WTC11 (cell line): Measurements from ENCODE around the gene PKIG. TPM values are rescaled to one million over a fixed set of nuclear protein-coding genes. Genes with fewer than 3 reads are reported as not detected.

Experiments
- ATAC-seq: fragments of 200-7000 bp; cut with Tn5 transposase; 2 replicates; pipeline ENCODE4 v1.10.0; 2021; ENCODE audit warnings: mild to moderate bottlenecking, moderate library complexity
- CTCF ChIA-PET: fragments of 300-600 bp; sonication (Branson Sonifier 250); formaldehyde crosslinking; loops from one replicate; lab custom pipeline; 2021; ENCODE audit warnings: antibody characterized with exemption; lab: Charles Lee
- POLR2A ChIA-PET: fragments of 350-600 bp; sonication (Branson Sonifier 250); formaldehyde crosslinking; loops from one replicate; lab custom pipeline; 2021; ENCODE audit warnings: antibody characterized with exemption; lab: Charles Lee
- DNase-seq: peaks from one replicate; pipeline ENCODE4 v3.0.0; 2021; ENCODE audit warnings: low spot score
- H3K27ac Mint-ChIP-seq: 2 replicates; pipeline ENCODE4 v1.8.0; 2021; ENCODE audit warnings: mixed read lengths
- H3K27me3 Mint-ChIP-seq: 2 replicates; pipeline ENCODE4 v1.8.0; 2021; ENCODE audit warnings: low read depth, mild to moderate bottlenecking, moderate library complexity, mixed read lengths
- H3K36me3 Mint-ChIP-seq: 2 replicates; pipeline ENCODE4 v1.8.0; 2021; ENCODE audit warnings: mixed read lengths
- H3K4me1 Mint-ChIP-seq: 2 replicates; pipeline ENCODE4 v1.8.0; 2022; ENCODE audit warnings: mixed read lengths
- H3K4me3 Mint-ChIP-seq: 2 replicates; pipeline ENCODE4 v1.8.0; 2021; ENCODE audit warnings: mild to moderate bottlenecking, moderate library complexity, mixed read lengths
- H3K9me3 Mint-ChIP-seq: 2 replicates; pipeline ENCODE4 v1.8.0; 2021; ENCODE audit warnings: mixed read lengths
- ATF1 ChIP-seq: sonication (generic); formaldehyde crosslinking; IDR thresholded peaks from 2 replicates; pipeline ENCODE4 v1.8.1; 2023; ENCODE audit warnings: mild to moderate bottlenecking, moderate library complexity, missing genetic modification reagents
- FOXJ3 ChIP-seq: sonication (generic); formaldehyde crosslinking; IDR thresholded peaks from 2 replicates; pipeline ENCODE4 v1.9.0; 2021; ENCODE audit warnings: missing genetic modification reagents, mild to moderate bottlenecking, borderline replicate concordance
- GRHL2 ChIP-seq: fragments of 250-450 bp; sonication (Bioruptor Pico); IDR thresholded peaks from 2 replicates; pipeline ENCODE4 v1.8.0; 2022; ENCODE audit warnings: mild to moderate bottlenecking, moderate library complexity; ENCODE audit not compliant: insufficient replicate concordance, severe bottlenecking
- GTF2I ChIP-seq: fragments of 250-450 bp; sonication (Bioruptor Pico); conservative IDR thresholded peaks from 2 replicates; pipeline ENCODE4 v1.4.0; 2021; ENCODE audit warnings: mild to moderate bottlenecking
- HMGXB4 ChIP-seq: sonication (generic); formaldehyde crosslinking; IDR thresholded peaks from 2 replicates; pipeline ENCODE4 v1.8.1; 2023; ENCODE audit warnings: mild to moderate bottlenecking, moderate library complexity, missing genetic modification reagents
- MAX ChIP-seq: sonication (generic); formaldehyde crosslinking; IDR thresholded peaks from 2 replicates; pipeline ENCODE4 v1.8.0; 2022; ENCODE audit warnings: mild to moderate bottlenecking, missing genetic modification reagents
- NR1H2 ChIP-seq: sonication (generic); formaldehyde crosslinking; IDR thresholded peaks from 2 replicates; pipeline ENCODE4 v1.9.0; 2021; ENCODE audit warnings: mild to moderate bottlenecking, moderate library complexity, missing genetic modification reagents
- PRRX2 ChIP-seq: fragments of 250-450 bp; sonication (Bioruptor Pico); IDR thresholded peaks from 2 replicates; pipeline ENCODE4 v1.8.0; 2021; ENCODE audit warnings: mild to moderate bottlenecking
- RELA ChIP-seq: sonication (generic); formaldehyde crosslinking; IDR thresholded peaks from 2 replicates; pipeline ENCODE4 v1.8.1; 2022; ENCODE audit warnings: missing genetic modification reagents, mild to moderate bottlenecking, borderline replicate concordance
- SMAD3 ChIP-seq: sonication (generic); formaldehyde crosslinking; IDR thresholded peaks from 2 replicates; pipeline ENCODE4 v1.8.0; 2022; ENCODE audit warnings: missing genetic modification reagents, mild to moderate bottlenecking, borderline replicate concordance
- SP1 ChIP-seq: sonication (generic); formaldehyde crosslinking; conservative IDR thresholded peaks from 2 replicates; pipeline ENCODE4 v1.8.1; 2022; ENCODE audit warnings: missing genetic modification reagents
- TCF7 ChIP-seq: sonication (generic); formaldehyde crosslinking; IDR thresholded peaks from 2 replicates; pipeline ENCODE4 v1.8.0; 2022; ENCODE audit warnings: mild to moderate bottlenecking, low read depth, missing genetic modification reagents, moderate library complexity
- TEAD4 ChIP-seq: sonication (generic); formaldehyde crosslinking; IDR thresholded peaks from 2 replicates; pipeline ENCODE4 v1.8.0; 2022; ENCODE audit warnings: mild to moderate bottlenecking, missing genetic modification reagents
- ZNF138 ChIP-seq: sonication (generic); formaldehyde crosslinking; conservative IDR thresholded peaks from 2 replicates; pipeline ENCODE4 v1.8.1; 2022; ENCODE audit warnings: mild to moderate bottlenecking, moderate library complexity, missing genetic modification reagents
- ZNF219 ChIP-seq: sonication (generic); formaldehyde crosslinking; IDR thresholded peaks from 2 replicates; pipeline ENCODE4 v1.8.0; 2023; ENCODE audit warnings: missing genetic modification reagents, mild to moderate bottlenecking, borderline replicate concordance
- ZNF232 ChIP-seq: sonication (generic); formaldehyde crosslinking; IDR thresholded peaks from 2 replicates; pipeline ENCODE4 v1.8.0; 2022; ENCODE audit warnings: mild to moderate bottlenecking, missing genetic modification reagents
- ZNF396 ChIP-seq: fragments of 250-450 bp; sonication (Bioruptor Pico); IDR thresholded peaks from 2 replicates; pipeline ENCODE4 v1.8.0; 2021; ENCODE audit warnings: mild to moderate bottlenecking, moderate library complexity, borderline replicate concordance
- ZNF532 ChIP-seq: fragments of 250-450 bp; sonication (Bioruptor Pico); IDR thresholded peaks from 2 replicates; pipeline ENCODE4 v1.9.0; 2021; ENCODE audit warnings: mild to moderate bottlenecking, borderline replicate concordance
- total RNA-seq: library from RNA; stranded (reverse); gene quantifications from 3 replicates; pipeline ENCODE4 v1.2.3, GENCODE V29; 2021
- TF ChIP-seq, protein P1 (sequence below): fragments of 250-450 bp; sonication (Bioruptor Pico); conservative IDR thresholded peaks from 2 replicates; pipeline ENCODE4 v1.9.0; 2021; ENCODE audit warnings: mild to moderate bottlenecking
- TF ChIP-seq, protein P2 (sequence below): sonication (generic); formaldehyde crosslinking; IDR thresholded peaks from 2 replicates; pipeline ENCODE4 v1.8.0; 2022; ENCODE audit warnings: mild to moderate bottlenecking, missing genetic modification reagents
- TF ChIP-seq, protein P3 (sequence below): sonication (generic); formaldehyde crosslinking; IDR thresholded peaks from 2 replicates; pipeline ENCODE4 v1.8.1; 2023; ENCODE audit warnings: mild to moderate bottlenecking, missing genetic modification reagents
- TF ChIP-seq, protein P4 (sequence below): fragments of 250-450 bp; sonication (Bioruptor Pico); IDR thresholded peaks from 2 replicates; pipeline ENCODE4 v1.9.0; 2021; ENCODE audit warnings: mild to moderate bottlenecking

The PKIG gene
- total RNA-seq, 1 experiment from 2014 or later: 22.7 TPM

- ChIA-PET CTCF (interaction anchor here (0.9 to 1.7 kb wide), 2 partner anchors 25 to 27 kb away, joined by 4 to 9 read pairs; no protein-coding TSS in a partner anchor), POLR2A (interaction anchor here (1.0 kb wide), 1 partner anchor 14 kb away, joined by 3 read pairs; no protein-coding TSS in a partner anchor)
- Mint-ChIP-seq H3K27me3 (peaks cover 47% of the 10 kb centered on the region), H3K9me3 (peaks cover 42% of the 10 kb centered on the region), H3K27ac (no peak overlapping the region), H3K36me3 (peaks cover 20% of the 10 kb centered on the region), H3K4me3 (no peak overlapping the region), H3K4me1 (peaks cover 19% of the 10 kb centered on the region)
- ATAC-seq (no peak), DNase-seq (no peak)
- TF ChIP-seq, protein P1, sequence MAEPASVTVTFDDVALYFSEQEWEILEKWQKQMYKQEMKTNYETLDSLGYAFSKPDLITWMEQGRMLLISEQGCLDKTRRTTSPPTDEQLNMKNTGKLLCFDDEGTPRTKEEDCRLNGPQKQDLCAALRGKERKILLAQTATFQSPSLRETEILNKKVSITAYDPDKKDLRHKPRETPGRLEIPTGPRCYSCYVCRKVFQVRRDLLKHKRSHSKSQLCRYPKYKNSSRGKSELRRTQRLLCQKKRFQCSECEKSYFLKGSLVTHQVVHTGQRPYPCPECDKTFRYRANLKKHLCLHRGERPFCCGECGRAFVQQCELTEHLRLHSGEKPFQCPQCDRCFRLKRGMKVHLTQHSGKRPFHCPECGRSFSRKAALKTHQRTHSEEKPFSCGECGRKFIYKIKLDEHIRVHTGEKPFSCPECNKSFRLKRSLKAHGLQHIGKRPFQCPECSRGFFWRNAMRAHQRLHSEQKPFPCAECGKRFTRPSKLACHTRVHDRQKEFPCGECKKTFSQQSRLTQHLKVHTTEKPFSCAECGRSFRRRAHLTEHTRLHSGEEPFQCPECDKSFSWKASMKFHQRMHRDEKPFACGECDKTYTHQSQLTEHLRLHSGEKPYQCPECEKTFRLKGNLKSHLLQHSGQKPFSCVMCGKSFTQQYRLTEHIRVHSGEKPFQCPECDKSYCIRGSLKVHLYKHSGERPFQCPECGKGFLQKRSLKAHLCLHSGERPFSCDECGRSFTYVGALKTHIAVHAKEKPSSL (CRISPR knock-in tag): no peak
- no peak for TF ChIP-seq MAX (CRISPR knock-in tag)
- TF ChIP-seq GTF2I: no peak
- no peak for TF ChIP-seq PRRX2 (CRISPR knock-in tag)
- no peak for TF ChIP-seq ZNF532 (CRISPR knock-in tag)
- TF ChIP-seq, protein P2, sequence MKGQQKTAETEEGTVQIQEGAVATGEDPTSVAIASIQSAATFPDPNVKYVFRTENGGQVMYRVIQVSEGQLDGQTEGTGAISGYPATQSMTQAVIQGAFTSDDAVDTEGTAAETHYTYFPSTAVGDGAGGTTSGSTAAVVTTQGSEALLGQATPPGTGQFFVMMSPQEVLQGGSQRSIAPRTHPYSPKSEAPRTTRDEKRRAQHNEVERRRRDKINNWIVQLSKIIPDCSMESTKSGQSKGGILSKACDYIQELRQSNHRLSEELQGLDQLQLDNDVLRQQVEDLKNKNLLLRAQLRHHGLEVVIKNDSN: no peak
- TF ChIP-seq HMGXB4 (CRISPR knock-in tag): no peak
- no peak for TF ChIP-seq RELA (CRISPR knock-in tag)
- TF ChIP-seq ZNF232 (CRISPR knock-in tag): no peak
- TF ChIP-seq ZNF138: no peak
These were observed 74.1 kb downstream of the PKIG start for GRCh38 chr20:44656448-44656847.

- CTCF ChIA-PET: interaction anchor here (0.7 kb wide), 1 partner anchor 90 kb away, joined by 3 read pairs; no protein-coding TSS in a partner anchor
- H3K27ac Mint-ChIP-seq: no peak overlapping the region
- ATAC-seq: no peak
These were observed 75.5 kb downstream of the PKIG start for GRCh38 chr20:44657875-44658274.

More at GRCh38 chr20:44657875-44658274, 75.5 kb downstream of the PKIG start:
- TF ChIP-seq RELA (CRISPR knock-in tag): no peak
- TF ChIP-seq NR1H2: no peak
- TF ChIP-seq ZNF396: no peak
- no peak for TF ChIP-seq ZNF219
- no peak for TF ChIP-seq TEAD4 (CRISPR knock-in tag)
- no peak for TF ChIP-seq TCF7 (CRISPR knock-in tag)
- TF ChIP-seq, protein P3, sequence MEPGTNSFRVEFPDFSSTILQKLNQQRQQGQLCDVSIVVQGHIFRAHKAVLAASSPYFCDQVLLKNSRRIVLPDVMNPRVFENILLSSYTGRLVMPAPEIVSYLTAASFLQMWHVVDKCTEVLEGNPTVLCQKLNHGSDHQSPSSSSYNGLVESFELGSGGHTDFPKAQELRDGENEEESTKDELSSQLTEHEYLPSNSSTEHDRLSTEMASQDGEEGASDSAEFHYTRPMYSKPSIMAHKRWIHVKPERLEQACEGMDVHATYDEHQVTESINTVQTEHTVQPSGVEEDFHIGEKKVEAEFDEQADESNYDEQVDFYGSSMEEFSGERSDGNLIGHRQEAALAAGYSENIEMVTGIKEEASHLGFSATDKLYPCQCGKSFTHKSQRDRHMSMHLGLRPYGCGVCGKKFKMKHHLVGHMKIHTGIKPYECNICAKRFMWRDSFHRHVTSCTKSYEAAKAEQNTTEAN: no peak
- no peak for TF ChIP-seq ATF1 (CRISPR knock-in tag)
- TF ChIP-seq SMAD3 (CRISPR knock-in tag): no peak
- no peak for TF ChIP-seq GRHL2 (CRISPR knock-in tag)
- TF ChIP-seq FOXJ3 (CRISPR knock-in tag): no peak
- no peak for TF ChIP-seq SP1 (CRISPR knock-in tag)
- TF ChIP-seq, protein P4, sequence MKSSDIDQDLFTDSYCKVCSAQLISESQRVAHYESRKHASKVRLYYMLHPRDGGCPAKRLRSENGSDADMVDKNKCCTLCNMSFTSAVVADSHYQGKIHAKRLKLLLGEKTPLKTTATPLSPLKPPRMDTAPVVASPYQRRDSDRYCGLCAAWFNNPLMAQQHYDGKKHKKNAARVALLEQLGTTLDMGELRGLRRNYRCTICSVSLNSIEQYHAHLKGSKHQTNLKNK (CRISPR knock-in tag): no peak
- Mint-ChIP-seq H3K27me3 (peaks cover 40% of the 10 kb centered on the region), H3K4me3 (no peak overlapping the region), H3K4me1 (peaks cover 18% of the 10 kb centered on the region), H3K36me3 (peaks cover 20% of the 10 kb centered on the region), H3K9me3 (peaks cover 42% of the 10 kb centered on the region)
- DNase-seq: no peak
- POLR2A ChIA-PET: no interaction called here
